Stimulated activated naive CD8-positive, alpha-beta T cell treated with anti-CD3 and anti-CD28 coated beads, Interleukin-15, amount 100 ng/mL, for 72 hours (primary cell): Measurements from ENCODE around the gene ARHGEF17.

Experiments
- ATAC-seq: fragments of 150-1000 bp; cut with Tn5 transposase; 2 replicates; pipeline ENCODE4 v1.10.0; 2021; ENCODE audit warnings: mild to moderate bottlenecking, moderate library complexity
- DNase-seq, 2 donors: peaks; one replicate each; pipeline ENCODE4 v3.0.0; 2021 to 2022
- H3K27ac Mint-ChIP-seq, 2 donors: one replicate each; pipeline ENCODE4 v1.8.0; 2022; ENCODE audit warnings: mild to moderate bottlenecking in 2 of 2, mixed read lengths in 2 of 2, moderate library complexity in 2 of 2
- H3K27me3 Mint-ChIP-seq: one replicate; pipeline ENCODE4 v1.8.0; 2022; ENCODE audit warnings: mixed read lengths
- H3K4me1 Mint-ChIP-seq: one replicate; pipeline ENCODE4 v1.8.0; 2022; ENCODE audit warnings: mild to moderate bottlenecking, mixed read lengths
- H3K4me3 Mint-ChIP-seq, 2 donors: one replicate each; pipeline ENCODE4 v1.8.0; 2022; ENCODE audit warnings: mild to moderate bottlenecking in 2 of 2, mixed read lengths in 2 of 2, moderate library complexity in 1 of 2
- H3K9me3 Mint-ChIP-seq, 2 donors: one replicate each; pipeline ENCODE4 v1.8.0; 2022; ENCODE audit warnings: mixed read lengths in 2 of 2

The ARHGEF17 gene

DNA sequence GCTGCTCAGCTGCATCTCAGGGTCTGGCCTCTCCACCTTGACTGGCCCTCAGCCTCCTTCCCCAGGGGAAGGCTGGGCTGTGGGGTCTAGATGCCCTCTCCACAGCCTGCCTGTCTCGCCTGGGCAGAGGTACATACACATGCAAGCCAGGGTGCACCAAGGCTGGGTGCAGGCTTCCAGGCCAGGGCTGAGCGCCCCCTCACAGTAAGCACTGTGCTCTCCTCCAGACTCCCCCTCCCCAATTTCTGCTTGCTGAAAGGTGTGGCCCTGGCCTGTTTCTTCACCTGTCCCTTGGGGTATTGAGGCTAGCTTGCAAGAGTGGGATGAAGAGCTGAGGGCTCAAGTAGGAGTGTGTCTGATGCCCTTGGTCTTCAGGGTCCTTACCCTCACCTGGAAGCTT lies 90.6 kb downstream of the ARHGEF17 start:
- ATAC-seq (peak; percentile 15), DNase-seq (no peak)
- Mint-ChIP-seq H3K27ac (peak overlapping the region in 1 of 2 donors; percentile 24), H3K4me1 (peaks cover 7% of the 10 kb centered on the region), H3K9me3 (no peaks in the 10 kb centered on the region), H3K27me3 (no peaks in the 10 kb centered on the region), H3K4me3 (no peak overlapping the region)

DNA sequence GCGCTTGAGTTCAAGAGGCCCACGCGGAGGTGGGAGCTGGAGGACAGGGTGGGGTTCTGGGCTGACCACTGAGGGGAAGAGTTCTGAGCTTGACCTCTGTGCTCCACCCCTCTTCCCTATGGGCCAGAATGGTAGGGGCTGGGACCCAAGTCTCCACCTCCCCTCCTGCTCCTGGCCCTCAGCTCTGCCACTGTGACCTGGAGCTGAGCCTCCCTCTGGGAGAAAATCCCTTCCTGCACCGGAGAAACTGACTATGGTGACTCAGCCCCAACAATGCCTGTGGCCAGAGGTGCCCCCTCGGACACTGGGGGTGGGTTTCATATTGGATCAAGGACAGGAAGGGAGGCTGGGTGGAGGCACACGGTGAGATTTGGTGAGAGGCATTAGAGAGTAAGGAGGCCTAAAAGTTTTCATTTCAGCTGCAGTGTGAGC lies 91.1 kb downstream of the ARHGEF17 start:
- H3K27me3 Mint-ChIP-seq = no peaks in the 10 kb centered on the region
- H3K27ac Mint-ChIP-seq = peak overlapping the region in 1 of 2 donors; percentile 89
- DNase-seq = no peak
- ATAC-seq = no peak
- peaks cover 7% of the 10 kb centered on the region for H3K4me1 Mint-ChIP-seq
- peak overlapping the region in 1 of 2 donors; percentile 30 for H3K4me3 Mint-ChIP-seq
- no peaks in the 10 kb centered on the region for H3K9me3 Mint-ChIP-seq

DNA sequence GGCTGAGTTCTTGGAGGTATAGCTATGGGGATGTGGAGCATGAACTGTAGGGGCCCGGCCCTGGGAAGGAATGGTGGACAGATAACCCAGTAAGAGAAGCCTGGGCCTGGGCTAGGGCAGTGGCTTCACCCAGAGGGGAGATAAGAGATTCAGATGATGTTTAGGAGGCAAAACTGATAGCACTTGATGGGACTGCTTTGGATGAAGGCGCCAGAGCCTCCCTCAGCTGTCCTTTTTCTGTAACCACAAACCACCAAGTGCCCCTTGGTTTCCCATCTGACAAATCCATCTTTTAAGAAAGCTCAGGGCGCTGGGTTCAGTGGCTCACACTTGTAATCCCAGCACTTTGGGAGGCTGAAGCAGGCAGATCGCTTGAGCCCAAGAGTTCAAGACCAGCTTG lies 91.6 kb downstream of the ARHGEF17 start:
- Mint-ChIP-seq H3K9me3 (no peaks in the 10 kb centered on the region), H3K4me1 (peaks cover 7% of the 10 kb centered on the region), H3K27me3 (no peaks in the 10 kb centered on the region), H3K27ac (peak overlapping the region in 1 of 2 donors; percentile 89), H3K4me3 (no peak overlapping the region)
- ATAC-seq (no peak), DNase-seq (no peak)

DNA sequence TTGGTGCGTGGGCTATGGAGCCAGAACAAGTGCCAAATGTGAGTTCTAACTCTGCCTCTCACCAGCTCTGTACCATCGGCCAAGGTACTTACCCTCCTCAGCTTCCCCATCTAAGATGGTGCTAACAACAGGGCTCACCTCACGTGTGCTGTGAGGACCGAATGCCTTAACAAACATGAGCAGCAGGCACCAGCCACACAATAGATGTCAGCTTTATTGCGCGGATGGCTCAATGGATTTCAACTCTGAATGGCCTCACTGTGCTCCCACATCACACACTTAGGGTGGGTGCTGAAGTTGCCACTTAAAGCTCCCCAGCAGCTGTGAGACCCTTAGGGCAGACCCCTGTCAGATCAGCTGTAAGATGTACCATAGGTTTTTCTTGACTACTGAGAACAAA lies 92.2 kb downstream of the ARHGEF17 start:
- ATAC-seq (no peak), DNase-seq (no peak)
- Mint-ChIP-seq H3K4me1 (peaks cover 7% of the 10 kb centered on the region), H3K9me3 (no peaks in the 10 kb centered on the region), H3K27me3 (no peaks in the 10 kb centered on the region), H3K4me3 (no peak overlapping the region), H3K27ac (no peak overlapping the region)

DNA sequence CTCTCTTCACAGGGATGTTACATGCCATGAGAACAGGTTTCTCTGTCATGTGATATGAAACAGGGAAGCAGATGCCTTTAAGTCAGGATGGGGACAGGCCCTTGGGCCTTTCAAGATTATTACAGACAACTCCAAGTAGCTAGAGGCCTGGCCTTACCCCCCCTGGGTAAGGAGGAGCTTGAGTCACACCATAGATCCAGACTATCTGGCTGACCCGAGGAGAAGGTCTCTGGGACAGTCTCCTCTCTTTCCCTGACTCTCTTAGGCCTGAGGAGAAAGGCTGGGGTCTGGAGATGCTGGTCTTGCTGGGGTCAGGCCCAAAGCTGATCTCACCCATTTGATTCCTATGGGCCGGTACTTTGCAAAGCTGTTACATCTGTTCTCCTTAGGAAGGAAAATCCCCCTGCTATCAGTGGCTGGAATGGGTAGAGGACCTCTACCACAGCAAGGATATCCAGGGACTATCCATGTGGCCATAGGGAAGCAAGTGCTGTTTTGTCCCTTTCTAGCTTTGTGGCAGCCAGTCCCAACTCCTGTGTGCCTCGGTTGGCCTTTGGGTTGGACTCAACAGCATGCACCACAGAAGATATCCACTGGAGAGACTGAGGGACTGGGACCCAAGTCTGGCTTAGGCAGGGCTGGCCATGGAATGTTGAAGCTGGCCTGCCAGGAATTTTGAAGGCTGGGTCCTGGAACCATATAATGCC lies 93.3 kb downstream of the ARHGEF17 start:
- H3K4me1 Mint-ChIP-seq = peaks cover 7% of the 10 kb centered on the region
- no peaks in the 10 kb centered on the region for H3K9me3 Mint-ChIP-seq
- DNase-seq = no peak
- peak overlapping the region; percentile 14 to 87 for H3K27ac Mint-ChIP-seq
- no peak for ATAC-seq
- no peaks in the 10 kb centered on the region for H3K27me3 Mint-ChIP-seq
- H3K4me3 Mint-ChIP-seq = no peak overlapping the region

DNA sequence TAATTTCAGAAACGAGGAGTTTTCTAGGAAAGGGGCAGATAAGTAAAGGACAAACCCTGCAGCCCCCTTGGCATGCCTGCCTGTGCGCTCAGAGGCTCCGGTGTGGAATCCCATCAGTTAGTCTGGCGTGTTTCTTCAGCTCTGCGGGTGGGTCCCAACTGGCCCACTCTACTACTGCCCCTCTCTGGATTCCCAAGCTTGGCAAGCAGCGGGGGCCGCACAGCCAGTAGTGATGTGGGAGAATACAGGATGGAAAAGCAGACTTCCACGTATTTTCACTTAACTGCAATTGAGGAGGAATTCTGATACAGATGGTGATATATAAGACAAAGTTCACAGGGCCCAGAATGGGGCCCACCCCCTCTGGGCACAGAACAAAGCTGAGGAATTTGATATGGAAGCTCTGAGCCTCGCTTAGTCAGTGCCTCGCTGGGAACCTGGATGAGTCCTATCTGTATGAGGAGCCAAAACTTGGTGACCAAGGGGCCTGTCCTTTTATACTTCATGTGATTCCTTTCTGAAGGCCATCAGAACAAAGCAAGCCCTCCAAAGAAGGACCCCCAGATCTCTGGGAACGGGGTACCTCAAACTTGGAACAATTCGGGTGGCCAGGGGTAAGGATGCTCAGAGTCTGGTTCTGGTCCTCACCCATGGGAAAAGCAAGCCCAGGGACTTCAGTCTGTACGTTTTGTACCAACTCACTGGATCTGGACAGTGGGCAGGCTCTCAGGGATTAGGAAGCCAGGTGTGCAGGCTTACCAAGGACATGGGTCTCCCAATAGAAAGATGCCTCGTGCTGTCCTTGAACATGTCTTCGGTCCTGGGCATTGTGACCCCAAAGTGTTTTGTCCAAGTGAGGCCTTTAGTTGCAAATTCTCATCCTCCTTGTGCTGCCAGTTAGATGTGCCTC lies 94.1 kb downstream of the ARHGEF17 start:
- H3K27me3 Mint-ChIP-seq = no peaks in the 10 kb centered on the region
- ATAC-seq (no peak), DNase-seq (no peak)
- H3K9me3 Mint-ChIP-seq = no peaks in the 10 kb centered on the region
- H3K4me1 Mint-ChIP-seq = peaks cover 7% of the 10 kb centered on the region
- peak overlapping the region in 1 of 2 donors; percentile 39 for H3K27ac Mint-ChIP-seq
- H3K4me3 Mint-ChIP-seq = no peak overlapping the region

DNA sequence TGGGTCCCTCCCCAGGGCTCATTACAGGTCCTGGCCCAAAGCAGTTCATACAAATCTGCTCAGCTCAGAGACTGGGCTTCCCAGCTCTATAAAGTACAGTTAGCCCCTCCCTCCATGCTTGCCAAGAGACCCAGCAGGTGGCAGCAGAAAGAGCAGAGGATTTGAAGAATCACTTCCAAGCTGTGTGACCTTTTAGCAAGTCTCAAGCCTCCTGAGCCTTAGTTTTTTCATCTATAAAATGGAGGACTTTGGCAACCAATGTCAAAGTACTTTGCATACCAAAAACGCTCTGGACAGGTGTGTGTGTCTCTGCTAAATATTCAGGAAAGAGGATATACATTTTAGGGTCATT lies 94.7 kb downstream of the ARHGEF17 start:
- Mint-ChIP-seq H3K27me3 (no peaks in the 10 kb centered on the region), H3K4me1 (peaks cover 7% of the 10 kb centered on the region), H3K4me3 (no peak overlapping the region), H3K9me3 (no peaks in the 10 kb centered on the region), H3K27ac (peak overlapping the region in 1 of 2 donors; percentile 61)
- ATAC-seq = peak; percentile 48
- DNase-seq = no peak

DNA sequence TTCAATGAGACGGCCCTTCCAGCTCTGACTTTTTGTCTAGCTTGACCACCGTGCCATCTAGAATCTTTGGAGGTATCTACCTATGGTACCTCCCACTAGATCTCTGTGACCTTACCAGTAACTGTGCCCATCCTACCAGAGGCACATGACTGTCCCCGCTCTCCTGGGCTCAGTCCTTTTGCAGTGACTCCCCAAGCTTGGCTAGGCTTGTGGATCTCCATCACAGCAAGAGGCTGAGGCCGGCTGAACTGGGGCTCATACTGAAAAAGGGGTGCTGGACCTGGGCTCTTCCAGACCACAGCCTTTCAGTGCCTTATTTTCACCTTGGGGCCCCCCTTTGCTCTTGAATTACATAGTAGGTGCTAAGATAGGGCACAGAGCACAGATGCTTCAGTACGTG lies 95.5 kb downstream of the ARHGEF17 start:
- Mint-ChIP-seq H3K4me3 (no peak overlapping the region), H3K27me3 (no peaks in the 10 kb centered on the region), H3K27ac (peak overlapping the region in 1 of 2 donors; percentile 61), H3K4me1 (peaks cover 7% of the 10 kb centered on the region), H3K9me3 (no peaks in the 10 kb centered on the region)
- no peak for DNase-seq
- no peak for ATAC-seq

DNA sequence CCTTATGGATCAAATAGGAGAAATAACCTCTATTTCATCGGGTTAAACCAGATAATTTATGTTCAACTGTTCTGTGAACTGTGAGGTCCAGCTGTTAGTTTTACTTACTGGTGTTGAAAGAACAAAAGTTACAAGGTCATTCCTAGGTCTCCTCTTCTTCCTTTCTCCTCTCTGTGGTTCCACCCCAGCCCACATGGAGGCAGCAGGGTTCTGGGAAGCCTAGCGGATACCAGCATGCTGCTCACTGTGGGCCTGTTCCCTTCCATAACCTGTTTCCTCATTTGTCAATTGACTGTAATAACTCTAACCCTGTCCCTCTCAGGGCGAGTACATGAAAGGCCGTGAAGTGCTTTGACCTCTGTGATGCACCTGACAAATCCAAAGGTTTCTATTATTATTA lies 96.0 kb downstream of the ARHGEF17 start:
- H3K4me1 Mint-ChIP-seq = peaks cover 6% of the 10 kb centered on the region
- ATAC-seq (no peak), DNase-seq (no peak)
- no peaks in the 10 kb centered on the region for H3K27me3 Mint-ChIP-seq
- no peaks in the 10 kb centered on the region for H3K9me3 Mint-ChIP-seq
- H3K4me3 Mint-ChIP-seq = no peak overlapping the region
- H3K27ac Mint-ChIP-seq = peak overlapping the region in 1 of 2 donors; percentile 4

DNA sequence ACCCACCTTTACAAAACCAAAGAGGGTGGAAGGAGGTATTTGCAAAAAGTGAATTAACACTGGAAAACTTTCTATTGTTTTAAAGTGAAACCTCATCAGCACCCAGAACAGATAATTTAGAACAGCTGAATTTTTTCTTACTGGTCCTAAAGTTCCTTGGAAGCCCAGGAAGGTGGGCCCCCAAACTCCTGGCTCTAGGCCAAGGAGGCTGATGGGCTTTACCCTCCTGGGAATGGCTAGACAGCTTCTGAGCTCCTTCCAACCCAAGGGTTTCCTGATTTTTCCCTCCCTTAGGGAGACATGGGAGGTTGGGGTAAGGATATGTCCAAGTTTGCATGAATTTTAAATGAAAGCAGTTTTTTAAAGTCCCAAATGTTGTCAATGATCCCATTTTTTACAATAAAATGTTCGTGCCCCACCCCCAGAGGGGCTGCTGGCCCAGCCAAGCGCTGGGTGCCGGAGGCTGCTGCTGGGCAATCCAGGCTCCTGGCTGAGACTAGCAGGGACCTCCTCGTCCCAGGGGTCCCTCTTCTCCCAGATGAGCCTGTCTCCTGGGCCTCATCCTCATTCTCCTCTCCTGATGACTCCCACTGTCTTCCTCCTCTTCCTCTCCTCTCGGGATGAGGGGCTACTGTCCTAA lies 96.5 kb downstream of the ARHGEF17 start:
- no peak overlapping the region for H3K4me3 Mint-ChIP-seq
- peak overlapping the region in 1 of 2 donors; percentile 8 for H3K27ac Mint-ChIP-seq
- peaks cover under 1% of the 10 kb centered on the region for H3K4me1 Mint-ChIP-seq

DNA sequence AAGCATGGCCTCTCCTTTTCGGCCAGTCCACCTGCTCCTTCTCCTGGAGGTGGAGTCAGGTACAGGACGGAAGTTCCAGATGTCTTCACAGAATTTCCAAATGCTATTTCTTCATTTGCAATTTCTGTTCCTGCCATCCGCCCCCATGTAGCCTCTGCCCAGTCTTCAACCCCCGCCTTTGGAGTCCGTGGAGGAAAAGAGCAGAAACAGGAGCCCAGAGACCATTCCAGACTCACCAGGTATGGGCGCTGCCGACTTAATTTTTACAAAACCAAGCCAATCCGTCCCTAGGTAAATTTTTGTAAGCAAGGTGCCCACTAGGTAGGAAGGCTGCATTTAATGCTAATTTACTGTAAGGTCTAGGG lies 97.1 kb downstream of the ARHGEF17 start:
- peak overlapping the region in 1 of 2 donors; percentile 8 for H3K27ac Mint-ChIP-seq
- no peaks in the 10 kb centered on the region for H3K27me3 Mint-ChIP-seq
- no peak overlapping the region for H3K4me3 Mint-ChIP-seq
- no peaks in the 10 kb centered on the region for H3K9me3 Mint-ChIP-seq
- DNase-seq = no peak
- H3K4me1 Mint-ChIP-seq = no peaks in the 10 kb centered on the region
- ATAC-seq = no peak

More for the DNA sequence above, 96.5 kb downstream of the ARHGEF17 start:
- DNase-seq = no peak
- ATAC-seq = no peak
- H3K27me3 Mint-ChIP-seq = no peaks in the 10 kb centered on the region
- H3K9me3 Mint-ChIP-seq = no peaks in the 10 kb centered on the region

DNA sequence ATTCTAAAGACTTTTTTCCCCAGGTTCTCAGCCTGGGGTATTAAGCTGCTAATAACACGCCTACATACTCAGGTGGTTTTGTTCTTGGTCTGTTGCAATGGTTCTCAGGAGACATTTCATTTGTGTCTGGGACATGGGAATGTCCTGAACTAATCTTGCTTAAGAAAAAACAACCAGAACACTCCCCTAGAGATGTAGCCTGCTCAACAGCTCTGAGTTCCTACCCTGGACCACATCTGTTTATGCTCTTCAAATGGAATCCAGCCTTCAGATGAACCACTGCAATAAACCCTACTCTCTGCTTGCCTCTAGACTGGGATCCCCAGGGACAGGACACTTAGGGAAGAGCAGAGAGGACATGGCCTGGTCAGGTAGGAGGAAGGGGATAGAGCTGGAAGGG lies 98.1 kb downstream of the ARHGEF17 start:
- H3K27ac Mint-ChIP-seq = peak overlapping the region; percentile 20 to 82
- no peak overlapping the region for H3K4me3 Mint-ChIP-seq
- no peaks in the 10 kb centered on the region for H3K9me3 Mint-ChIP-seq
- DNase-seq (no peak), ATAC-seq (no peak)
- H3K27me3 Mint-ChIP-seq = no peaks in the 10 kb centered on the region
- no peaks in the 10 kb centered on the region for H3K4me1 Mint-ChIP-seq

DNA sequence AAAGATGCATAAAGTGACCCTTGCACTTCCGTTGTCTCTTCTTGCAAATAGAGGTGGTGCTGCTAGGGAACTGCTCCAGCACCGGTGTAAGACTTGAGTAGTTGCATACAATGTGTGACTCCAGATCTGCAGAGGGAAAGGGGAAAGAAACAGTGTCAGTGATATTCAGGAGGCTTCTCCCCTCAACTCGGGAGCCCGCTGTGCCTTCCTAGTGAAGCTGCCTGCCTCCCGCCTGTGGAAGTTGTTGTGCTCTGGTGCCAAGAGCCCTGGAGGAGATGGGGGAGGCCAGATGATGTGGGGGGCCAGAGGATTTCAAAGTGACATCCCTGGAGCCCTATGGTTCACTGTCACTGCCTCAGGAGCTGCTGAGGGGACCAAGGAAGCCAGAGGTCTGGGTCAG lies 98.5 kb downstream of the ARHGEF17 start:
- Mint-ChIP-seq H3K27me3 (no peaks in the 10 kb centered on the region), H3K9me3 (no peaks in the 10 kb centered on the region), H3K4me1 (no peaks in the 10 kb centered on the region), H3K4me3 (no peak overlapping the region), H3K27ac (peak overlapping the region in 1 of 2 donors; percentile 3)
- ATAC-seq (no peak), DNase-seq (no peak)

DNA sequence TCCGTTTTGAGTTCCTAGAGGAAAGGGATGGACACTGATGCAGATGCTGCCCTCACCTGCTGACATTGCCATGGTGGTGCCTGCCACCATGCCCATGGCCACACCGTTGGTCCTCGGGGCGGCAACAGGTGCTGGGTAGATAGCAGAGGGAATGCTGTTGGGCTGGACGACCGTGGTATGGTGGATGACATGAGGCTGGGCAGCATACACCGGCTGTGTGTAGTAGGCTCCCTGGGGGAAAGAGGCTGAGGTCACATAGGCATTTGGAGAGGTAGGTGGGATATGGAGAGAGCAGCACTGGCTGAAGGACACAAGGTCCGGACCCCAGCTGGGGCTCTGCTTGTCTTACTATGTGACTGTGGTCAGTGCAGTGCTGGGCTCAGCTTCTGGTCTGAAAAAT lies 101.4 kb downstream of the ARHGEF17 start:
- no peaks in the 10 kb centered on the region for H3K4me1 Mint-ChIP-seq
- H3K4me3 Mint-ChIP-seq = no peak overlapping the region
- no peak overlapping the region for H3K27ac Mint-ChIP-seq
- no peaks in the 10 kb centered on the region for H3K27me3 Mint-ChIP-seq
- no peak for ATAC-seq
- no peak for DNase-seq
- H3K9me3 Mint-ChIP-seq = no peaks in the 10 kb centered on the region

DNA sequence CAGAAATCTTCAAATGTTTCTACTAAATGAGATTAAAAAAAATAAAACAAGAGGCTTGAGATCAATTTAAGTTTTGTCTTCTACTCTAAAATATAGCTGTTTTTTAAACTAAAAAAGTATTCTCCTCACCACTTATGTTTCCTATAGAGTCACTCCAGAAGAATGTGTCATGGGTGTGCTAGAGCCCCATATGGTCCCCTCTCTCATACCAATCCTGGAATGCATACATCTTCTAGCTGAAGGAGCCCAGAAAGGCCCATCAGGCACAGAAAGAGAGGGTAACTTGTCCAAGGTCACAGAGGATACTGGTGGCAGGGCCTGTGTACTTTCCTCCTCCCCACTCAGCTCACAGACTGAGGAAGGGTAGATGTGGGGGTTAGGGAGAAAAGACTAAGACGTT lies 102.6 kb downstream of the ARHGEF17 start:
- DNase-seq (no peak), ATAC-seq (no peak)
- no peaks in the 10 kb centered on the region for H3K9me3 Mint-ChIP-seq
- H3K4me3 Mint-ChIP-seq = no peak overlapping the region
- no peaks in the 10 kb centered on the region for H3K27me3 Mint-ChIP-seq
- peaks cover 6% of the 10 kb centered on the region for H3K4me1 Mint-ChIP-seq
- no peak overlapping the region for H3K27ac Mint-ChIP-seq

DNA sequence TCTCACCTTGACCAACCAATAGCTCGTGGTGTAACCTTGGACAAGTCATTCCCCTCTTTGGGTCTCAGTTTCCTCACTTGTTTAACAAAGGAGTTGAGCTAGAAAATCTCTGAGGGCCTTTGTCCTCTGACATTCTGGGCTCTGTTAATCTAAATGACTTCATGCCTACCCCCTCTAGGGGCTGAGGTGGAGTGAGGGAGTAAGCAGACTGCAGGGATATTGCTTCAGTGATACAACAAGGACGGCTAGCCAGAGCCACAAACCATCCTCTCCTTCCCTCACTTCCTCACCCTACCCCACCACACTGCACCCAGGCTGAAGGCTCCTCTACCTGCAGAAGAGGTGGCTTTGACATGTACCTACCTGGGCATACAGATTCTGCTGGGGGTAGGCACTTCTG lies 103.0 kb downstream of the ARHGEF17 start:
- ATAC-seq (no peak), DNase-seq (no peak)
- H3K4me3 Mint-ChIP-seq = no peak overlapping the region
- H3K4me1 Mint-ChIP-seq = peaks cover 6% of the 10 kb centered on the region
- H3K9me3 Mint-ChIP-seq = no peaks in the 10 kb centered on the region
- H3K27ac Mint-ChIP-seq = peak overlapping the region in 1 of 2 donors; percentile 5
- H3K27me3 Mint-ChIP-seq = no peaks in the 10 kb centered on the region
